ENCODE results near the gene LTBP4.
A peak's percentile ranks its signal among the peaks of the same experiment; 100 is the strongest.

LTBP4 gene

GRCh38 chr19:40608957-40609356 lies 7.8 kb downstream of the LTBP4 start:
- peaks cover 7 to 44% of the 10 kb centered on the region in 2 donors for H3K27me3 ChIP-seq (ENCODE audit: control insufficient read depth in 1 of 2, insufficient read depth in 2 of 2, low read length in 2 of 2)
- no peak overlapping the region for H3K4me3 ChIP-seq (ENCODE audit: low read depth in 1 of 2, low read length in 2 of 2)
- no peak overlapping the region for H3K27ac ChIP-seq (ENCODE audit: low read depth, low read length)
- H3K9me3 ChIP-seq (ENCODE audit: low read length): no peaks in the 10 kb centered on the region
- peaks cover 23% of the 10 kb centered on the region for H3K4me1 ChIP-seq (ENCODE audit: insufficient read depth, low read length)
- H3K36me3 ChIP-seq (ENCODE audit: insufficient read depth, low read length): no peaks in the 10 kb centered on the region
- no peak overlapping the region for H3K9ac ChIP-seq (ENCODE audit: low read length)

- H3K36me3 ChIP-seq (ENCODE audit: insufficient read depth, low read length): no peaks in the 10 kb centered on the region
- H3K9ac ChIP-seq (ENCODE audit: low read length): no peak overlapping the region
- no peak overlapping the region for H3K27ac ChIP-seq (ENCODE audit: low read depth, low read length)
- H3K27me3 ChIP-seq (ENCODE audit: control insufficient read depth in 1 of 2, insufficient read depth in 2 of 2, low read length in 2 of 2): peaks cover 11 to 50% of the 10 kb centered on the region in 2 donors
- peaks cover 14% of the 10 kb centered on the region for H3K4me1 ChIP-seq (ENCODE audit: insufficient read depth, low read length)
- H3K4me3 ChIP-seq (ENCODE audit: low read depth in 1 of 2, low read length in 2 of 2): no peak overlapping the region
- no peaks in the 10 kb centered on the region for H3K9me3 ChIP-seq (ENCODE audit: low read length)
These were observed 8.6 kb downstream of the LTBP4 start for GRCh38 chr19:40609561-40610395.

- H3K9ac ChIP-seq (ENCODE audit: low read length): no peak overlapping the region
- H3K4me1 ChIP-seq (ENCODE audit: insufficient read depth, low read length): peaks cover 7% of the 10 kb centered on the region
- no peaks in the 10 kb centered on the region for H3K36me3 ChIP-seq (ENCODE audit: insufficient read depth, low read length)
- no peak overlapping the region for H3K4me3 ChIP-seq (ENCODE audit: low read depth in 1 of 2, low read length in 2 of 2)
- H3K27ac ChIP-seq (ENCODE audit: low read depth, low read length): no peak overlapping the region
- no peaks in the 10 kb centered on the region for H3K9me3 ChIP-seq (ENCODE audit: low read length)
- peaks cover 15 to 48% of the 10 kb centered on the region in 2 donors for H3K27me3 ChIP-seq (ENCODE audit: control insufficient read depth in 1 of 2, insufficient read depth in 2 of 2, low read length in 2 of 2)
These were observed 9.4 kb downstream of the LTBP4 start for GRCh38 chr19:40610396-40611064.

GRCh38 chr19:40611096-40611495 lies 9.9 kb downstream of the LTBP4 start:
- Histone ChIP-seq H3K36me3 (ENCODE audit: insufficient read depth, low read length) (no peaks in the 10 kb centered on the region), H3K9ac (ENCODE audit: low read length) (no peak overlapping the region), H3K4me3 (ENCODE audit: low read depth in 1 of 2, low read length in 2 of 2) (no peak overlapping the region), H3K9me3 (ENCODE audit: low read length) (no peaks in the 10 kb centered on the region), H3K27ac (ENCODE audit: low read depth, low read length) (no peak overlapping the region), H3K4me1 (ENCODE audit: insufficient read depth, low read length) (peaks cover 1% of the 10 kb centered on the region), H3K27me3 (ENCODE audit: control insufficient read depth in 1 of 2, insufficient read depth in 2 of 2, low read length in 2 of 2) (peaks cover 15 to 48% of the 10 kb centered on the region in 2 donors)

GRCh38 chr19:40611900-40612698 lies 10.9 kb downstream of the LTBP4 start:
- Histone ChIP-seq H3K4me1 (ENCODE audit: insufficient read depth, low read length) (no peaks in the 10 kb centered on the region), H3K9me3 (ENCODE audit: low read length) (no peaks in the 10 kb centered on the region), H3K4me3 (ENCODE audit: low read depth in 1 of 2, low read length in 2 of 2) (no peak overlapping the region), H3K36me3 (ENCODE audit: insufficient read depth, low read length) (no peaks in the 10 kb centered on the region), H3K27me3 (ENCODE audit: control insufficient read depth in 1 of 2, insufficient read depth in 2 of 2, low read length in 2 of 2) (peaks cover 15 to 48% of the 10 kb centered on the region in 2 donors), H3K27ac (ENCODE audit: low read depth, low read length) (no peak overlapping the region), H3K9ac (ENCODE audit: low read length) (no peak overlapping the region)

GRCh38 chr19:40612831-40613689 lies 11.9 kb downstream of the LTBP4 start:
- Histone ChIP-seq H3K27me3 (ENCODE audit: control insufficient read depth in 1 of 2, insufficient read depth in 2 of 2, low read length in 2 of 2) (peaks cover 15 to 43% of the 10 kb centered on the region in 2 donors), H3K4me1 (ENCODE audit: insufficient read depth, low read length) (no peaks in the 10 kb centered on the region)

GRCh38 chr19:40613690-40614621 lies 12.8 kb downstream of the LTBP4 start:
- no peaks in the 10 kb centered on the region for H3K4me1 ChIP-seq (ENCODE audit: insufficient read depth, low read length)
- peaks cover 15 to 43% of the 10 kb centered on the region in 2 donors for H3K27me3 ChIP-seq (ENCODE audit: control insufficient read depth in 1 of 2, insufficient read depth in 2 of 2, low read length in 2 of 2)
- peak overlapping the region; percentile 33 to 59 for H3K4me3 ChIP-seq (ENCODE audit: low read depth in 1 of 2, low read length in 2 of 2)
- H3K36me3 ChIP-seq (ENCODE audit: insufficient read depth, low read length): peaks cover 3% of the 10 kb centered on the region
- no peak overlapping the region for H3K9ac ChIP-seq (ENCODE audit: low read length)
- peak overlapping the region; percentile 17 for H3K27ac ChIP-seq (ENCODE audit: low read depth, low read length)
- no peaks in the 10 kb centered on the region for H3K9me3 ChIP-seq (ENCODE audit: low read length)

More at GRCh38 chr19:40612831-40613689, 11.9 kb downstream of the LTBP4 start:
- Histone ChIP-seq H3K4me3 (ENCODE audit: low read depth in 1 of 2, low read length in 2 of 2) (no peak overlapping the region), H3K9ac (ENCODE audit: low read length) (no peak overlapping the region), H3K36me3 (ENCODE audit: insufficient read depth, low read length) (no peaks in the 10 kb centered on the region), H3K27ac (ENCODE audit: low read depth, low read length) (no peak overlapping the region), H3K9me3 (ENCODE audit: low read length) (no peaks in the 10 kb centered on the region)

GRCh38 chr19:40614622-40615411 lies 13.6 kb downstream of the LTBP4 start:
- H3K4me3 ChIP-seq (ENCODE audit: low read depth in 1 of 2, low read length in 2 of 2): peak overlapping the region; percentile 33 to 59
- H3K9ac ChIP-seq (ENCODE audit: low read length): no peak overlapping the region
- H3K36me3 ChIP-seq (ENCODE audit: insufficient read depth, low read length): peaks cover 12% of the 10 kb centered on the region
- H3K9me3 ChIP-seq (ENCODE audit: low read length): no peaks in the 10 kb centered on the region
- no peaks in the 10 kb centered on the region for H3K4me1 ChIP-seq (ENCODE audit: insufficient read depth, low read length)
- H3K27me3 ChIP-seq (ENCODE audit: control insufficient read depth in 1 of 2, insufficient read depth in 2 of 2, low read length in 2 of 2): peaks cover 15 to 37% of the 10 kb centered on the region in 2 donors
- peak overlapping the region; percentile 37 for H3K27ac ChIP-seq (ENCODE audit: low read depth, low read length)

- no peak overlapping the region for H3K4me3 ChIP-seq (ENCODE audit: low read depth in 1 of 2, low read length in 2 of 2)
- H3K9ac ChIP-seq (ENCODE audit: low read length): no peak overlapping the region
- H3K36me3 ChIP-seq (ENCODE audit: insufficient read depth, low read length): peaks cover 17% of the 10 kb centered on the region
- H3K4me1 ChIP-seq (ENCODE audit: insufficient read depth, low read length): no peaks in the 10 kb centered on the region
- no peaks in the 10 kb centered on the region for H3K9me3 ChIP-seq (ENCODE audit: low read length)
- no peak overlapping the region for H3K27ac ChIP-seq (ENCODE audit: low read depth, low read length)
- H3K27me3 ChIP-seq (ENCODE audit: control insufficient read depth in 1 of 2, insufficient read depth in 2 of 2, low read length in 2 of 2): peaks cover 15 to 27% of the 10 kb centered on the region in 2 donors
These were observed 15.0 kb downstream of the LTBP4 start for GRCh38 chr19:40616178-40616577.

Measured in muscle layer of colon (tissue), 2 donors.